HT-29 (cell line): ENCODE data around the gene RTN3. TPM values are rescaled to one million over a fixed set of nuclear protein-coding genes. Genes with fewer than 3 reads are reported as not detected.

Source experiments
- small RNA-seq: library from RNA; depleted of rRNA; stranded (forward); fragments of <200 nt; gene quantifications from one replicate; pipeline ENCODE3, GENCODE V24; 2014
- total RNA-seq: library from RNA; depleted of rRNA; stranded (reverse); fragments of >200 nt; shearing (Covaris generic); gene quantifications from 2 replicates; pipeline ENCODE4 v1.2.3, GENCODE V29; 2014; rRNA removed

The RTN3 gene
- total RNA-seq, 1 experiment from 2014 or later = 89.2 TPM

Small RNA genes within 50 kb of the gene (small RNA-seq; reads per million reads assigned to genes)
- gene AP000753.3 (not detected), gene RN7SL596P (not detected)

Other genes starting within 250 kb of the RTN3 start
- 0.21 and 0.79 TPM in 2 replicates for gene PLAAT5, start 190.3 kb upstream of the RTN3 start, total RNA-seq
- gene LGALS12, start 175.4 kb upstream of the RTN3 start, total RNA-seq = not detected in 2 replicates
- 61.8 and 73.6 TPM in 2 replicates for gene PLAAT4, start 144.7 kb upstream of the RTN3 start, total RNA-seq
- 0.57 and 4.2 TPM in 2 replicates for gene PLAAT2, start 118.1 kb upstream of the RTN3 start, total RNA-seq
- gene PLAAT3, start 67.1 kb upstream of the RTN3 start, total RNA-seq = 324 and 325 TPM in 2 replicates
- gene ATL3, start 10.1 kb upstream of the RTN3 start, total RNA-seq = 25.7 and 29.2 TPM in 2 replicates
- gene ZFTA, start 87.3 kb downstream of the RTN3 start, total RNA-seq = 22.1 and 35.2 TPM in 2 replicates
- 37.6 and 44.9 TPM in 2 replicates for gene SPINDOC, start 132.0 kb downstream of the RTN3 start, total RNA-seq
- gene MARK2, start 157.6 kb downstream of the RTN3 start, total RNA-seq = 75.6 and 96.1 TPM in 2 replicates
- gene RCOR2, start 235.7 kb downstream of the RTN3 start, total RNA-seq = 0.37 and 2.0 TPM in 2 replicates